HepG2 (cell line): ENCODE data around the gene LONP1. TPM values are rescaled to one million over a fixed set of nuclear protein-coding genes. Genes with fewer than 3 reads are reported as not detected.
A peak's percentile ranks its signal among the peaks of the same experiment; 100 is the strongest.

Experiments
- FOXP1 ChIP-seq, 2 experiments: fragments of 450-650 bp in 1 of 2; IDR thresholded peaks; 2 replicates each; pipeline ENCODE4 v1.6.1; 2017 to 2018; ENCODE audit warnings: antibody characterized with exemption in 1 of 2
- HDAC2 ChIP-seq: sonication (generic); formaldehyde crosslinking; IDR thresholded peaks from 2 replicates; pipeline ENCODE4 v1.4.0; 2020; ENCODE audit warnings: missing genetic modification reagents
- HNF1B ChIP-seq: sonication (generic); formaldehyde crosslinking; IDR thresholded peaks from 2 replicates; pipeline ENCODE4 v1.5.1; 2020; ENCODE audit warnings: mild to moderate bottlenecking, moderate library complexity, missing genetic modification reagents
- IRF1 ChIP-seq: sonication (generic); formaldehyde crosslinking; IDR thresholded peaks from 2 replicates; pipeline ENCODE4 v1.4.0; 2020; ENCODE audit warnings: low read depth, mild to moderate bottlenecking, missing genetic modification reagents
- MAZ ChIP-seq, 2 experiments: sonication (generic) in 1 of 2; formaldehyde crosslinking in 1 of 2; IDR thresholded peaks; 2 replicates each; pipeline versions ENCODE4 v1.5.0 to v1.6.1; 2012 to 2020; ENCODE audit warnings: low read depth in 2 of 2, mild to moderate bottlenecking in 2 of 2, borderline replicate concordance in 1 of 2, improper control_type of control experiment in 1 of 2, low read length in 1 of 2, missing genetic modification reagents in 1 of 2, moderate library complexity in 1 of 2
- NR1H2 ChIP-seq: sonication (generic); formaldehyde crosslinking; IDR thresholded peaks from 2 replicates; pipeline ENCODE4 v1.8.1; 2022; ENCODE audit warnings: low read depth, missing genetic modification reagents, borderline replicate concordance
- PBX3 ChIP-seq: sonication (generic); formaldehyde crosslinking; IDR thresholded peaks from 2 replicates; pipeline ENCODE4 v1.8.1; 2023; ENCODE audit warnings: missing genetic modification reagents, inconsistent platforms, borderline replicate concordance
- PITX1 ChIP-seq: sonication (generic); formaldehyde crosslinking; IDR thresholded peaks from 2 replicates; pipeline ENCODE4 v1.5.1; 2020; ENCODE audit warnings: mild to moderate bottlenecking, missing genetic modification reagents
- POLR2AphosphoS5 ChIP-seq: IDR thresholded peaks from 2 replicates; pipeline ENCODE4 v1.6.1; 2012; ENCODE audit warnings: low read depth, low read length
- PPARG ChIP-seq: conservative IDR thresholded peaks from 2 replicates; pipeline ENCODE4 v1.6.1; 2016; ENCODE audit warnings: missing biosample characterization, missing genetic modification reagents
- RNF2 ChIP-seq: fragments of 450-650 bp; conservative IDR thresholded peaks from 2 replicates; pipeline ENCODE4 v1.6.1; 2016; ENCODE audit warnings: low read depth
- SUZ12 ChIP-seq: fragments of 150-350 bp; IDR thresholded peaks from 2 replicates; pipeline ENCODE4 v1.6.1; 2014; ENCODE audit warnings: low read depth, low read length
- THAP7 ChIP-seq: sonication (generic); formaldehyde crosslinking; IDR thresholded peaks from 2 replicates; pipeline ENCODE4 v1.8.1; 2023; ENCODE audit warnings: mild to moderate bottlenecking, missing genetic modification reagents
- WIZ ChIP-seq: sonication (generic); formaldehyde crosslinking; IDR thresholded peaks from 2 replicates; pipeline ENCODE4 v1.5.1; 2020; ENCODE audit warnings: mild to moderate bottlenecking, missing genetic modification reagents
- ZFAT ChIP-seq: sonication (generic); formaldehyde crosslinking; conservative IDR thresholded peaks from 2 replicates; pipeline ENCODE4 v1.8.1; 2023; ENCODE audit warnings: missing genetic modification reagents, inconsistent platforms
- ZHX2 ChIP-seq, 2 experiments: sonication (generic) in 1 of 2; formaldehyde crosslinking in 1 of 2; IDR thresholded peaks; 2 replicates each; pipeline versions ENCODE4 v1.6.1 to v1.9.0; 2014 to 2022; ENCODE audit warnings: antibody characterized with exemption in 1 of 2, borderline replicate concordance in 1 of 2, inconsistent platforms in 1 of 2, low read depth in 1 of 2, missing genetic modification reagents in 1 of 2
- ZSCAN31 ChIP-seq: sonication (generic); formaldehyde crosslinking; IDR thresholded peaks from 2 replicates; pipeline ENCODE4 v1.5.0; 2020; ENCODE audit warnings: low read depth, mild to moderate bottlenecking, missing genetic modification reagents
- ZSCAN9 ChIP-seq: IDR thresholded peaks from 2 replicates; pipeline ENCODE4 v1.6.1; 2016; ENCODE audit warnings: borderline replicate concordance
- polyA plus RNA-seq, 8 experiments: library from polyadenylated mRNA; depleted of rRNA in 3 of 8; stranded (reverse) in 7 of 8; unstranded in 1 of 8; fragments of >200 nt; fragmentation: Illumina TruSeq in 4 of 8; extraction: Trizol in 4 of 8; gene quantifications; 2 replicates each; pipeline versions ENCODE4 v1.2.1 to v1.2.3, GENCODE V29; 2011 to 2016; ENCODE audit warnings: low read depth in 4 of 8, missing spikeins in 1 of 8, mixed read lengths in 1 of 8; ENCODE audit not compliant: insufficient read depth in 1 of 8
- total RNA-seq, 5 experiments: library from RNA; depleted of rRNA; stranded (reverse); fragments of >200 nt; fragmentation: Illumina TruSeq; extraction: Trizol; gene quantifications; 2 replicates each; pipeline ENCODE4 v1.2.3, GENCODE V29; 2016; ENCODE audit warnings: low read depth in 1 of 5

Gene LONP1
- total and polyA plus RNA-seq, 2 of the 13 experiments (the other 11 are each of a cell fraction or from before 2014, with no cell fraction given) = 59.5 to 76.8 TPM

- TF ChIP-seq MAZ (IDR thresholded peaks at IDR 0.05; ENCODE audit: borderline replicate concordance, low read depth, low read length) (no peak), MAZ (CRISPR knock-in tag; IDR thresholded peaks at IDR 0.05; ENCODE audit: low read depth) (peak; percentile 14; the same call in 1 of the 2 replicates), FOXP1 (IDR thresholded peaks at IDR 0.05) (no peak), FOXP1 (CRISPR knock-in tag; IDR thresholded peaks at IDR 0.05) (no peak), HDAC2 (no peak), WIZ (CRISPR knock-in tag) (no peak), NR1H2 (CRISPR knock-in tag) (no peak), ZHX2 (IDR thresholded peaks at IDR 0.05; ENCODE audit: low read depth) (no peak), ZHX2 (CRISPR knock-in tag; IDR thresholded peaks at IDR 0.05; ENCODE audit: borderline replicate concordance) (0 out of 2 replicates have a peak, but pooled peaks have one; percentile 28), ZFAT (0 out of 2 replicates have a peak, but pooled peaks have one; percentile 18), ZSCAN9 (CRISPR knock-in tag) (peak; percentile 17; the same call in 1 of the 2 replicates), IRF1 (CRISPR knock-in tag) (no peak), PPARG (CRISPR knock-in tag) (no peak), RNF2 (no peak), THAP7 (CRISPR knock-in tag) (no peak), POLR2AphosphoS5 (no peak), PBX3 (CRISPR knock-in tag) (no peak), SUZ12 (no peak), PITX1 (CRISPR knock-in tag) (peak; percentile 30; the same call in 1 of the 2 replicates), HNF1B (CRISPR knock-in tag) (0 out of 2 replicates have a peak, but pooled peaks have one; percentile 30), ZSCAN31 (CRISPR knock-in tag) (no peak)
Observed at GRCh38 chr19:5719274-5719960, 529 bp downstream of the LONP1 start (continued).
